ENCODE measurements around the gene PODXL2.

- no peak for TF ChIP-seq CTCF (IDR thresholded peaks at IDR 0.05)
- TF ChIP-seq POLR2AphosphoS5 (IDR thresholded peaks at IDR 0.05): no peak
- no peak for TF ChIP-seq POLR2A (IDR thresholded peaks at IDR 0.05)
- TF ChIP-seq EP300 (IDR thresholded peaks at IDR 0.05; ENCODE audit: low read depth): no peak
Observed at GRCh38 chr3:127686512-127686894, 57.5 kb downstream of the PODXL2 start.

Data from transverse colon (tissue), 4 donors.